ENCODE measurements around the gene RUVBL2.

- TF ChIP-seq CTCF (conservative IDR thresholded peaks at IDR 0.05; ENCODE audit: low read depth, low read length), result no peak
- TF ChIP-seq EZH2 (IDR thresholded peaks at IDR 0.05; ENCODE audit: borderline replicate concordance, low read depth, low read length, poor library complexity, severe bottlenecking), result no peak
Observed at GRCh38 chr19:49057636-49058234, 64.0 kb downstream of the RUVBL2 start, which contains the start of gene CGB7.
